Measurements from ENCODE around the gene GPATCH4. TPM values are rescaled to one million over a fixed set of nuclear protein-coding genes. Genes with fewer than 3 reads are reported as not detected.

Gene GPATCH4
- total and polyA plus RNA-seq, 8 donors, result 16.1 to 35.1 (median 28.8) TPM

GRCh38 chr1:156560585-156561163, 40.6 kb downstream of the GPATCH4 start:
- peaks cover 0 to 15% of the 10 kb centered on the region in 2 donors for H3K36me3 ChIP-seq
- H3K9me3 ChIP-seq, result no peaks in the 10 kb centered on the region
- TF ChIP-seq CTCF (IDR thresholded peaks at IDR 0.05), result no peak
- DNase-seq, result no peak
- no peak overlapping the region for H3K27ac ChIP-seq
- no peaks in the 10 kb centered on the region for H3K4me1 ChIP-seq
- H3K4me3 ChIP-seq, result no peak overlapping the region
- ATAC-seq, result no peak
- no peaks in the 10 kb centered on the region for H3K27me3 ChIP-seq
- intact Hi-C loops (cut with DNase I), result no loop called here

- peaks cover 0 to 15% of the 10 kb centered on the region in 2 donors for H3K36me3 ChIP-seq
Observed at GRCh38 chr1:156559797-156560385, 41.4 kb downstream of the GPATCH4 start.

GRCh38 chr1:156559086-156559796, 42.0 kb downstream of the GPATCH4 start:
- no peak for TF ChIP-seq CTCF (IDR thresholded peaks at IDR 0.05)
- Histone ChIP-seq H3K4me1 (no peaks in the 10 kb centered on the region), H3K27me3 (no peaks in the 10 kb centered on the region), H3K4me3 (no peak overlapping the region), H3K27ac (no peak overlapping the region), H3K9me3 (no peaks in the 10 kb centered on the region), H3K36me3 (peaks cover 0 to 11% of the 10 kb centered on the region in 2 donors)
- no peak for DNase-seq
- intact Hi-C loops (cut with DNase I), result no loop called here
- no peak for ATAC-seq

More at GRCh38 chr1:156559797-156560385, 41.4 kb downstream of the GPATCH4 start:
- H3K9me3 ChIP-seq, result no peaks in the 10 kb centered on the region
- no peaks in the 10 kb centered on the region for H3K27me3 ChIP-seq
- DNase-seq (no peak), ATAC-seq (no peak)
- no peak overlapping the region for H3K4me3 ChIP-seq
- H3K27ac ChIP-seq, result no peak overlapping the region
- intact Hi-C loops (cut with DNase I), result no loop called here
- no peaks in the 10 kb centered on the region for H3K4me1 ChIP-seq
- TF ChIP-seq CTCF (IDR thresholded peaks at IDR 0.05), result no peak

- DNase-seq (no peak), ATAC-seq (no peak)
- Histone ChIP-seq H3K27ac (no peak overlapping the region), H3K36me3 (peaks cover 0 to 8% of the 10 kb centered on the region in 2 donors), H3K27me3 (no peaks in the 10 kb centered on the region), H3K4me1 (peaks cover 0 to 11% of the 10 kb centered on the region in 2 donors), H3K9me3 (no peaks in the 10 kb centered on the region), H3K4me3 (no peak overlapping the region)
- intact Hi-C loops (cut with DNase I), result no loop called here
- TF ChIP-seq CTCF (IDR thresholded peaks at IDR 0.05), result no peak
Observed at GRCh38 chr1:156556354-156556753, 44.9 kb downstream of the GPATCH4 start.

GRCh38 chr1:156555715-156556114, 45.6 kb downstream of the GPATCH4 start:
- H3K36me3 ChIP-seq, result peaks cover 0 to 8% of the 10 kb centered on the region in 2 donors
- no peaks in the 10 kb centered on the region for H3K9me3 ChIP-seq
- no peak for TF ChIP-seq CTCF (IDR thresholded peaks at IDR 0.05)
- ATAC-seq (no peak), DNase-seq (no peak)
- H3K27me3 ChIP-seq, result no peaks in the 10 kb centered on the region
- no peak overlapping the region for H3K27ac ChIP-seq
- H3K4me1 ChIP-seq, result peaks cover 0 to 11% of the 10 kb centered on the region in 2 donors
- no peak overlapping the region for H3K4me3 ChIP-seq
- intact Hi-C loops (cut with DNase I), result no loop called here
